Sigmoid colon (tissue), 7 donors: ENCODE measurements around the gene HDAC3. TPM values are rescaled to one million over a fixed set of nuclear protein-coding genes. Genes with fewer than 3 reads are reported as not detected.

ENCODE experiments used
- DNase-seq: peaks from one replicate; pipeline ENCODE4 v3.0.0-alpha.2; 2019
- H3K27ac ChIP-seq, 4 donors: fragments of 200-600 bp; sonication (generic); one replicate each; pipeline ENCODE4 v1.5.1; 2016 to 2019; ENCODE audit warnings: mild to moderate bottlenecking in 1 of 4
- H3K27me3 ChIP-seq, 3 donors: fragments of 200-600 bp; sonication (generic); one replicate each; pipeline ENCODE4 v1.5.1; 2019; ENCODE audit warnings: mild to moderate bottlenecking in 1 of 3
- H3K36me3 ChIP-seq, 4 donors: fragments of 200-600 bp; sonication (generic); one replicate each; pipeline ENCODE4 v1.5.1; 2016 to 2019
- H3K4me1 ChIP-seq, 4 donors: fragments of 200-600 bp; sonication (generic); one replicate each; pipeline ENCODE4 v1.5.1; 2017 to 2019
- H3K4me3 ChIP-seq, 4 donors: fragments of 200-600 bp; sonication (generic); one replicate each; pipeline ENCODE4 v1.5.1; 2017 to 2019; ENCODE audit warnings: mild to moderate bottlenecking in 2 of 4, moderate library complexity in 1 of 4
- H3K9me3 ChIP-seq, 4 donors: fragments of 200-600 bp in 3 of 4; sonication (generic) in 3 of 4; one replicate each; pipeline versions ENCODE4 v1.5.1 to v1.6.1; 2013 to 2019
- EP300 ChIP-seq, 4 donors: sonication (generic); formaldehyde crosslinking; IDR thresholded peaks; one replicate each; pipeline ENCODE4 v1.6.1; 2017; ENCODE audit warnings: antibody characterized with exemption in 4 of 4
- POLR2A ChIP-seq, 2 donors: fragments of 450-650 bp; IDR thresholded peaks; one replicate each; pipeline ENCODE4 v1.6.1; 2016; ENCODE audit warnings: antibody characterized with exemption in 2 of 2, mild to moderate bottlenecking in 2 of 2, moderate library complexity in 2 of 2
- POLR2AphosphoS5 ChIP-seq, 4 donors: sonication (generic); formaldehyde crosslinking; IDR thresholded peaks; one replicate each; pipeline ENCODE4 v1.6.1; 2017; ENCODE audit warnings: antibody characterized with exemption in 4 of 4
- WGBS, 2 donors: extraction: QIAGEN DNeasy Blood & Tissue Kit; methylation state at CpG; one replicate each; pipeline ENCODE4 v1.1.7; 2013; 5-methylcytosine and 5-hydroxymethylcytosine counted together
- intact Hi-C: fragments of 100-400 bp; cut with DNase I; formaldehyde crosslinking; loops from one replicate; pipeline ENCODE4 v1.15.1; 2023
- polyA plus RNA-seq, 3 donors: library from polyadenylated mRNA; stranded (reverse); fragments of 200-250 nt; gene quantifications; one replicate each; pipeline ENCODE4 v1.2.3, GENCODE V29; 2013
- total RNA-seq, 4 donors: library from RNA; depleted of rRNA; stranded (reverse); fragments of >200 nt; gene quantifications; one replicate each; pipeline ENCODE4 v1.1.0, GENCODE V29; 2016
- TF ChIP-seq, protein P1 (sequence below), 4 experiments: fragments of 450-650 bp in 3 of 4; fragments of 200-600 bp in 1 of 4; IDR thresholded peaks; one replicate each; pipeline ENCODE4 v1.5.1; 2016 to 2019; ENCODE audit warnings: antibody characterized with exemption in 4 of 4, mild to moderate bottlenecking in 3 of 4, moderate library complexity in 2 of 4
- donor health status: healthy with polysubstance abuse.
- donor health status: Bipolar disorder and iron deficiency.
- donor health status: healthy.

Gene HDAC3
- total and polyA plus RNA-seq, 7 donors: 32.4 to 51.5 (median 38.2) TPM

DNA sequence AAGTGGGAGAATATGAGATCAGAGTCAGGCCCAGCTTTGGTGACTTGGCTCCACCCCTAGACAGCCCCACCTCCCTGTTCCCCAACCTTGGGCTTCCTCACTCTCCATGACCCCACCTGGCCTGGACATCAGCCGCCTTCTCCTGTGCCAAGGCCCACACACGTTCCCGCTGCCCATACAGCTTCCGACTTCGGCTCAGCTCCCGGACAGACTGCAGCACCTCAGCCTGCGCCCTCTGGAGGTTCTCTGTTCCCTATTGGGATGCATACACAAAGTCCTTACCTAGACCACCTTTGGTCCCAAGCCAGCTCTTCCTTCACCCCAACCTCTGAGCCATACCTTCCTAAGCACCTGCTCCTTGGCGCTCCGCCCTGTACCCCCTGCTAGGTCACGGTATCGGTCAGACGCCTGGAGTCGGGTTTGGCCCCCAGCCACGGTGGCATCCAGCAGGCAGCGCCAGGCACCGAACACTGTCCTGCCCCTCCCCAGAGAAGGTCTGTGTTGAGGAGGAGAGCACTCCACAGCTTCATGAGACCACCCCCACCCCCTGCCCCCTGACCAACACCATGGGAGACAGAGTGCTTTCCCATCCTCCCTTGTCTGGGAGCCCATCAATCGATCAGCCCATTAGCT lies 12.5 kb upstream of the HDAC3 start:
- TF ChIP-seq, protein P1, sequence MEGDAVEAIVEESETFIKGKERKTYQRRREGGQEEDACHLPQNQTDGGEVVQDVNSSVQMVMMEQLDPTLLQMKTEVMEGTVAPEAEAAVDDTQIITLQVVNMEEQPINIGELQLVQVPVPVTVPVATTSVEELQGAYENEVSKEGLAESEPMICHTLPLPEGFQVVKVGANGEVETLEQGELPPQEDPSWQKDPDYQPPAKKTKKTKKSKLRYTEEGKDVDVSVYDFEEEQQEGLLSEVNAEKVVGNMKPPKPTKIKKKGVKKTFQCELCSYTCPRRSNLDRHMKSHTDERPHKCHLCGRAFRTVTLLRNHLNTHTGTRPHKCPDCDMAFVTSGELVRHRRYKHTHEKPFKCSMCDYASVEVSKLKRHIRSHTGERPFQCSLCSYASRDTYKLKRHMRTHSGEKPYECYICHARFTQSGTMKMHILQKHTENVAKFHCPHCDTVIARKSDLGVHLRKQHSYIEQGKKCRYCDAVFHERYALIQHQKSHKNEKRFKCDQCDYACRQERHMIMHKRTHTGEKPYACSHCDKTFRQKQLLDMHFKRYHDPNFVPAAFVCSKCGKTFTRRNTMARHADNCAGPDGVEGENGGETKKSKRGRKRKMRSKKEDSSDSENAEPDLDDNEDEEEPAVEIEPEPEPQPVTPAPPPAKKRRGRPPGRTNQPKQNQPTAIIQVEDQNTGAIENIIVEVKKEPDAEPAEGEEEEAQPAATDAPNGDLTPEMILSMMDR (IDR thresholded peaks at IDR 0.05): no peak
- TF ChIP-seq EP300 (IDR thresholded peaks at IDR 0.05): no peak
- no peak for TF ChIP-seq POLR2A (IDR thresholded peaks at IDR 0.05)
- no peak for TF ChIP-seq POLR2AphosphoS5 (IDR thresholded peaks at IDR 0.05)
- no peak overlapping the region for H3K27ac ChIP-seq
- no peak for DNase-seq
- no peaks in the 10 kb centered on the region for H3K27me3 ChIP-seq
- H3K9me3 ChIP-seq: no peaks in the 10 kb centered on the region
- intact Hi-C loops: no loop called here
- peaks cover 0 to 15% (median 11%) of the 10 kb centered on the region in 4 donors for H3K4me1 ChIP-seq
- no peak overlapping the region for H3K4me3 ChIP-seq
- peaks cover 0 to 39% (median 3%) of the 10 kb centered on the region in 4 donors for H3K36me3 ChIP-seq
- 95 to 97% methylated on average over 17 of the region's 17 CpGs for WGBS, 2 donors

DNA sequence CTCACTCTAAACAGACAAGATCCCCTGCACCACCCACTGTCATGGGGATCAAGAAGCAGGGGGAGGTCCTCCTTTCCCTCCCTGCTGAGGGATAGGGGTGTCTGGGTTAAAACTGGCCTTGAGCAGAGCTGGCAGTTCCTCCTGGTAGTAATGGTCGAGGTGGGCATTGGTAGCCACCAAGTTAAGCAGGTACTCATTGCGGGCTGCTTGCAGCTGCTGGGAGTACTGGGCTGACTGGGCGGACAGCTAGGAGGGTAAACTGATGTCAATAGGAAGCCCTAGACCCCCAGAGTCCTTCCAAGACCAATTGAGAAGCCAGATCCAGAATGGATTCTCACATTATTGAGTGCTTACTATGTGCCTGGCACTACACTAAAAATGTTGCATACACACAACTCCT lies 11.2 kb upstream of the HDAC3 start:
- 90 to 91% methylated on average over 3 of the region's 3 CpGs for WGBS, 2 donors
- TF ChIP-seq, protein P1 (IDR thresholded peaks at IDR 0.05): no peak
- TF ChIP-seq POLR2AphosphoS5 (IDR thresholded peaks at IDR 0.05) (no peak), EP300 (IDR thresholded peaks at IDR 0.05) (no peak), POLR2A (IDR thresholded peaks at IDR 0.05) (no peak)
- H3K27ac ChIP-seq: no peak overlapping the region
- H3K36me3 ChIP-seq: peaks cover 0 to 44% (median 3%) of the 10 kb centered on the region in 4 donors
- H3K4me3 ChIP-seq: no peak overlapping the region
- no peaks in the 10 kb centered on the region for H3K27me3 ChIP-seq
- no peaks in the 10 kb centered on the region for H3K9me3 ChIP-seq
- no peak for DNase-seq
- H3K4me1 ChIP-seq: peaks cover 0 to 15% (median 11%) of the 10 kb centered on the region in 4 donors
- intact Hi-C loops: no loop called here

DNA sequence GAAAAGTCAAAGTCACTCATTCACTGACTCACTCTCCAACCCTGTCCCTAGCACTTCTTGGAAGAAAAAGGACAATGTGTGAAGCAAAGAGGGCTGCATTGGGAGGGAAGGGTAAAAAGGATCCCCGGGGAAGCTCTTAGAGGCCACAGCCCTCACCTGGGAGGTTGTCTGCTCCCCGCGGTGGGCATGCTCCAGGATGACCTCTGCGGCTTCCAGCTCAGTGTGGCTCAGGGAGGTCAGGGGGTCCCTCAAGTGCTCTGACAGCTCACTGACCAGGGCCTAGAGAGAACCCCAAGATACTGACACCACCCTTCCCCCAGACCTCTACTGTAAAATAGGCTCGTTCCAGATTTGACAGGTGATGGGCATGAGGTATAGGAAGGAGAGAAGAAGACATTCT lies 10.6 kb upstream of the HDAC3 start:
- H3K4me1 ChIP-seq: peaks cover 0 to 15% (median 11%) of the 10 kb centered on the region in 4 donors
- no peak overlapping the region for H3K4me3 ChIP-seq
- no peaks in the 10 kb centered on the region for H3K27me3 ChIP-seq
- no peak overlapping the region for H3K27ac ChIP-seq
- no peak for DNase-seq
- WGBS, 2 donors: 93 to 97% methylated on average over 5 of the region's 5 CpGs
- intact Hi-C loops: no loop called here
- H3K9me3 ChIP-seq: no peaks in the 10 kb centered on the region
- TF ChIP-seq, protein P1 (IDR thresholded peaks at IDR 0.05): no peak
- TF ChIP-seq POLR2A (IDR thresholded peaks at IDR 0.05): no peak
- TF ChIP-seq POLR2AphosphoS5 (IDR thresholded peaks at IDR 0.05): no peak
- TF ChIP-seq EP300 (IDR thresholded peaks at IDR 0.05): no peak
- H3K36me3 ChIP-seq: peaks cover 0 to 49% (median 3%) of the 10 kb centered on the region in 4 donors

DNA sequence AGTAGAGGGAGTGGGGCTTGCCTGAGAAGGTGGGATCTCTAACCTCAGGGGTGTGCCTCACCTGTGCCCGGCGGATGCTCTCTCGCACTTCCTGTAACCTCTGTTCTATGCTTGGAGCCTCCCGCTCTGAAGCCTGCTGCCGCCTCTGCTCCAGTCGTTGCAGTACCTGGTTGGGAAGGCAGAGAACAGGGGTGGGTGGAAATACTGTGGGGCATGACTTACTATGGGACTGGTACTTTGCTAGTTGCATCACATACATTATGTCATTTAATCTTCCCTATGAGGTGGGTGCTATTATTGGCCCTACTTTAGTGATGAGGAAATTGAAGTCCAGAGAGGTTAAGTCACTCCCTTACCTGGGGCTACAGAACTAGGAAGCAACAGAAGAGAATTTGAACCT lies 9.4 kb upstream of the HDAC3 start:
- Histone ChIP-seq H3K27me3 (no peaks in the 10 kb centered on the region), H3K27ac (no peak overlapping the region), H3K36me3 (peaks cover 0 to 54% (median 5%) of the 10 kb centered on the region in 4 donors), H3K4me3 (no peak overlapping the region), H3K4me1 (peaks cover 0 to 9% (median 8%) of the 10 kb centered on the region in 4 donors), H3K9me3 (no peaks in the 10 kb centered on the region)
- no peak for DNase-seq
- intact Hi-C loops: no loop called here
- 92 to 94% methylated on average over 6 of the region's 6 CpGs for WGBS, 2 donors
- TF ChIP-seq, protein P1 (IDR thresholded peaks at IDR 0.05): no peak
- TF ChIP-seq POLR2AphosphoS5 (IDR thresholded peaks at IDR 0.05) (no peak), EP300 (IDR thresholded peaks at IDR 0.05) (no peak), POLR2A (IDR thresholded peaks at IDR 0.05) (no peak)
